GM21529 (cell line): ENCODE measurements around the gene MBP.

ENCODE experiments used
- ATAC-seq: cut with Tn5 transposase; IDR thresholded peaks from one replicate; pipeline ENCODE4 v1.9.1; 2021; ENCODE audit not compliant: unreplicated experiment

MBP gene

GRCh38 chr18:77102259-77103040 is 30.1 kb downstream of the MBP start:
- peak; percentile 76 for ATAC-seq

- peak; percentile 39 for ATAC-seq
Observed at GRCh38 chr18:77101410-77102258, 30.9 kb downstream of the MBP start.

- ATAC-seq = no peak
Observed at GRCh38 chr18:77100751-77101355, 31.7 kb downstream of the MBP start.

GRCh38 chr18:77099485-77100370 is 32.9 kb downstream of the MBP start:
- ATAC-seq = peak; percentile 16

- ATAC-seq = no peak
Observed at GRCh38 chr18:77098538-77099174, 33.9 kb downstream of the MBP start.

- no peak for ATAC-seq
Observed at GRCh38 chr18:77098029-77098428, 34.6 kb downstream of the MBP start.

- ATAC-seq = no peak
Observed at GRCh38 chr18:77096936-77097886, 35.4 kb downstream of the MBP start.

GRCh38 chr18:77095391-77096371 is 36.9 kb downstream of the MBP start:
- no peak for ATAC-seq

GRCh38 chr18:77093586-77093985 is 39.0 kb downstream of the MBP start:
- no peak for ATAC-seq

GRCh38 chr18:77093067-77093430 is 39.5 kb downstream of the MBP start:
- ATAC-seq = no peak

- ATAC-seq = no peak
Observed at GRCh38 chr18:77092104-77093066, 40.2 kb downstream of the MBP start.

- no peak for ATAC-seq
Observed at GRCh38 chr18:77091366-77091765, 41.2 kb downstream of the MBP start.

- no peak for ATAC-seq
Observed at GRCh38 chr18:77090546-77091174, 41.9 kb downstream of the MBP start.

GRCh38 chr18:77089723-77090285 is 42.8 kb downstream of the MBP start:
- ATAC-seq = no peak

- no peak for ATAC-seq
Observed at GRCh38 chr18:77088963-77089722, 43.4 kb downstream of the MBP start.
